Stimulated activated CD8-positive, alpha-beta memory T cell treated with anti-CD3 and anti-CD28 coated beads, Interleukin-7, amount 100 ng/mL, for 48 hours (primary cell): ENCODE data around the gene SYT8.

Experiments used
- DNase-seq, 2 donors: peaks; one replicate each; pipeline ENCODE4 v3.0.0-alpha.2; 2020; ENCODE audit warnings: low read depth in 1 of 2; ENCODE audit errors: extremely low read depth in 1 of 2

The SYT8 gene

GRCh38 chr11:1817000-1817399, 17.8 kb upstream of the SYT8 start:
- no peak for DNase-seq

GRCh38 chr11:1817511-1817910, 17.3 kb upstream of the SYT8 start:
- no peak for DNase-seq

DNA sequence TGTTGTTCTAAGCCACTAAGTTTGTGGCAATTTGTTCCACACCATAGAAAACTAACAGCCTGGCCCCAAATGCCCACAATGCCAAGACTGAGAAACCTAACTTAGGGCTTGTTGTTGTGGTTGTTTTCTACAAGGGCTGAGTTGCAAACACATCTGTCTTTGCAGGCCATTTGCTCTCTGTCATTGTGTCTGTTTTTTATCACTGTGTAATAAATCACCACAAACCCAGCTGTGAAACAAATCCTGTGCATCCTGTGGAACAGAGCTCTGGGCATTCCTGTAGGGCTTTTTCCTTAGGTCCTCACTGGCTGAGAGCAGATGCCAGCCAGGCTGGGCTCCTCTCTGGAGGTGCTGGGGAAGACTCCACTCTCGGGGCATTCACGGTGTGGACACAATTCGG, 15.7 kb upstream of the SYT8 start:
- DNase-seq, result no peak

DNA sequence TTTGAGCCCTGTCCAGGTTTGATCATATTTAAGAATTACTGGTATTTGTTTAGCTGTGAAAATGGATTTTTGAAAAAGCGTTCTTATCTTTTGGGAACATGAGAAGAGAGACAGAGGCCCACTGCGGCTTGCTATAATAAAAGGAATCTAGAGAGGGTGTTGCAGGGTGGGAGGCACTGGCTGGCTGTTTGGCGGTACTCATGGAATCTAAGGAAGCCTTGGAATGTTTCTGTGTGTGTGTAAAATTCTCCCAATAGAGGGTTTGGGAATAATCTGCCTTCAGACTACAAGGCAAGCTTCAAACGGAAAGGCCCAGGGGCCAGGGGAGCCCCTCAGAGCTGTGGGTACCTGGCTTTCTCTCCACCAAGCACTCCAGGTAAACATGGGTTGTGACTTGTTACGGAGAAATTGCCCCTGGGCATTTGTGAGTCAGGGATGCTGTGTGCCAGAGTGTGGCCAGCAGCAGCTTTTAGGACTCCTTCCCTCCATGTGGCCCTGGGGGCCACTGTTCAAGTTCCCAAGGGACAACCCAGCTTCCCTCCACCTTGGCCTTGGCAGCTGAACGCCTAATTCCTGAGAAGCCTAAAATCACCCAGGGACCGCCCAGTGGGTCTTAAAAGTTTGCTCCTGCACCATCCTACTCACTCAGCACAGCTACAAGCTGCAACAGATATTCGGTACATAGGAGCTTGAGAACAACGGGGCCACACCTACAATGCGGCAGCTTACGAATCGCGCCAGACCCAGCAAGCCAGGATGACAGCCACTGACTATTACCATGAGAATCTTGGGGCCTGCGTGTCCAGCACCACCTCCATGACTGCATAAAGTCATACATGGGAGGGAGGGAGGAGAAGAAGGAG, 14.1 kb upstream of the SYT8 start:
- DNase-seq, result no peak

DNA sequence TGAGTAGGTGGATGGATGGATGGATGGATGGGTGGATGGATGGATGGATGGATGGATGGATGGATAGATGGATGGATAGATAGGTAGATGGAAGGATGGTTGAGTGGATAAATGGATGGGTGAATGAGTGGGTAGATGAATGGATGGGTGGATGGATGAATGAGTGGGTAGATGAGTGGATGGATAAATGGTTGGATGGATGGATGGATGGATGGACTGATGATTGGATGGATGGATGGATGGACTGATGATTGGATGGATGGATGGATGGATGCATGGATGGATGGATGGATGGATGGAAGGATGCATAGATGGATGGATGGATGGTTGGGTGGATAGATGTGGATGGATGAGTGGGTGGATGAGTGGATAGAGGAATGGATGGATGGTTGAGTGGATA, 13.2 kb upstream of the SYT8 start:
- DNase-seq, result no peak

DNA sequence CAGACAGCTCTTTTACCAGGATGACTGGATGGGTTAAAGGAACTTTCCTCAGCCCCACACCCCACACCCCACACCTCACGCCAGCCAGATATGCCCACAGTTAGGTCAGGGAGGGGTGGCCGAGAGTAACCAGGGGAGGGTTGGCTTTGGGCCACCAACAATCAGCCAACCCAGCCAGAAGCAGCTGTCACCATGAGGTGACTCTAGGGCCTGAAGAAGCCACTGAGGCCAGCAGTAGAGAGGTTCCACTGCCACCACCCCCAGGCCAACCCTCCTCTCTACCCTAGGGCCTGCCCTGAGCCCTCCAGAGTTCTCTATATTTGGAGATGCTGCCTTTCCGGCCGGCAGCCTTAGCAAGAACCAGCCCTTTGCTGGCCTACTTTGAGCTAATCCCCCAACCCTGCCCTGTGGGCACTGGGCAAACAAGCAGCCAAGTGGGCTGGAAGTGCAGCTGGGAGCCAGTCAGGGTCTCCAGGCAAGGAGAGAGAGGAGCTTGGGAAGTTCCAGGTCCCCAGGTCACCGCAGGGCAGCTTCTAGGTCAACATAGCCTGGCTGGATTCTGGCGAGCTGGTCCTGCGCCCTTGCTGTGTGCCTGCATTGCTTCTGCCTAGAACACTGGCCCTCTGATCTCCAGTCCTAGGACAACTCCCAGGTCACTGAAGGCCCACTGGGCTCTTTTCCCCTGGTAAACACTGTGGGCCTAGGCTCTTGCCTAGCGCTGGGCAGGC, 12.0 kb upstream of the SYT8 start:
- no peak for DNase-seq

DNA sequence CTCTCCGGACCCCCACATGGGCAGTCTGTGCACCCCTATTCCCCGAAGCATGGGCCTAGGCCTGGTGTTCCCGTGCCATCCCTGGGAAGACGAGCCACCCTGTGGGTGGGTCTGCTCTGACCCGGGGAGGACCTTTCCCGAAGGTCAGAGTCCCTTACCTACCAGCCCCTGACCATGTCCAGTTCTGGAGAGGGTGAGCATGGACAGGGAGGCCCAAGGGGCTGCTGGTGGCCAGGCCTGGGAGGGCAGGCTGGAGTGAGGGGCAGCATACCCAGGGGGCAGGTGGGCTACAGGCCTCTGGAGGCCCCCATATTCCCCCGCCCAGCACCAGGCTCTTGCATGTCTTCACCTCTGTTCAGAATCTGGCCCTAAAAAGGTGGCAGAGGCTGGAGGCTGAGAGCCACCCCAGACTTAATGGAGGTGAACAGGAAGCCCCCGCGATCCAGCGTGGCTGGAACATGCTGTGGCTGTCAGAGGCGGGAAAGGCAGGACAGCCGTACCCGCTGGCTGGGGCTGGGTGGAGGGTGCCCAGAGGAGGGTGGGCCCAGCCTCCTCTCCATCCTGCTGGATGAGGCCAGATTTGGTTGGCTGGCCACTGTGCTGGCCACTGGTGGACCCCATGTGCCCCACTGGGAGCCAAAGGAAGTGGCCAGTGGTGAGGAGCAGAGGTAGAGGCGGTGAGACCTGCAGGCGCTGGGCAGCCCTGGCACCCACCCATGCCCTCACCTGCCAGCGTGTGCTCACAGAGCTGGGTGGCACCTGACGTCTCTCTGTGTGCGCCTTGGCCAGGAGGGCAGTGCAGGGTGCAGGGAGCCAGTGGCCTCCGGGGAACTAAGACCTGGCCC, 11.2 kb upstream of the SYT8 start:
- no peak for DNase-seq

GRCh38 chr11:1824221-1825038, 10.4 kb upstream of the SYT8 start:
- DNase-seq, result no peak

GRCh38 chr11:1825039-1825740, 9.6 kb upstream of the SYT8 start:
- no peak for DNase-seq

- DNase-seq, result no peak
Measured at GRCh38 chr11:1825785-1826451, 8.9 kb upstream of the SYT8 start.

- no peak for DNase-seq
Measured at GRCh38 chr11:1826552-1827094, 8.2 kb upstream of the SYT8 start.

DNA sequence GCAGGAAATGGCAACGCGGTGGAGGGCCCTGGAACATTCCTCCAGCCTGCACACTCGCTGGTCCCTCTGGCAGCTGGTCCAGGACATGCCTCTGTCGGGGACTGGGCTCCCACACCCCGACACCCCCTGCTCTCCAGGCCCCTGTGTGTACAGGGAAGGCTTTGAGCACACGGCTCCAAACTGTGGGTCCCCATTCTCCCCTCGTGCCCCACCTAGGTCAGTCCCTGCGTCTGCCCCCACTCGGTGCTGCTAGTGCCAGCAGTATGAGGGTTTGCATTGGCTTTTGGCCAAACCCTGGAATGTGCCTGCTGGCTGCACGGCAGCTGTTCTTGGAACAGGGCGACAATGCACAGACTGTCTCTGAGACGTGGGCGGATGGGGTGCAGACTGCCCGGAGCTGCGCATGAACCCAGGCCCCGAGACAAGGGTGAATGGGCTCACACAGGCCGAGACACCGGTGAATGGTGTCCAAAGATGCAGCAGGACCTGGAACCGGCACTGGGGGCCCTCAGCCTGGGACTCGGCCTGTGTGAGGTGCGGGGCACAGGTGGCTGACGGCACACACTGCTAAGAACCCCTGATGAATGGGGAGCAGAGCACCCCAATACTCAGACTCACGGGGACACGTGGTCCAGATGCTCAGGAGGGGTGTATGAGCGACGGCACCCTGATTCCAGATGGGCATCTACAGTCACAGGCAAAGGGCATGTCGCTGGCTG, 7.5 kb upstream of the SYT8 start:
- DNase-seq, result no peak

DNA sequence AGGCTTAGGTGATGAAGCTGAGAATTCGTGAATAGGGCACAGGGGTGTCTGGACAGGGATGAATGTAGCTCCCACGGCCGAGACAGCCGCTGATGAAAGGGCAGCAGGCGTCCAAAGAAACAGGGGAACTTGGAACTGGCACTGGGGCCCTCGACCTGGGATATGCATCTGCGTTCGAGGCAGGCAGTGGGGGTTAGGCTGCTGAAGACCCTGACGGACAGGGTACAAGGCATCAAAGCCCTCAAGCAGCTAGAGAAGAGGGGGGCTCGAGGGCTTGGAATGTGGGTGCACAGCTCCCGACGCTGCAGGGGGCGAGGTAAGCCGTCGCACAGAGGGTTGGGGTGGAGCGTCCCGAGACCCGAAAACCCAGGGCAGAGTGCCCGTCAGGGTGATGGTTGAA, 6.9 kb upstream of the SYT8 start:
- DNase-seq, result no peak

- no peak for DNase-seq
Measured at GRCh38 chr11:1828542-1828941, 6.2 kb upstream of the SYT8 start.

GRCh38 chr11:1829039-1829820, 5.6 kb upstream of the SYT8 start:
- DNase-seq, result no peak

DNA sequence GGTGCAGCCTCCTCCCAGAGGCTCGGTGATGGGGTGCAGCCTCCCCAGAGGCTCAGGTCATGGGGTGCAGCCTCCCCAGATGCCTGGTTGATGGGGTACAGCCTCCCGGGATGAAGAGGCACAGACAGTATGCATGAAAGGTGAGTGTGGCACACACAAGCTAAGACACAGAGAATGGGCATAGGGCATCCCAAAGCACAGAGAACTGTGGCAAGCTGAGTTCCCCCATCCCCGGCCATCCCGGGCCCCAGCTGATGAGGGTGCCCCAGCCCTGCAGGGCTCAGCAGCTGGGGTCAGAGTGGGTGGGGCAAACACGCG, 4.8 kb upstream of the SYT8 start:
- no peak for DNase-seq

GRCh38 chr11:1830322-1831223, 4.2 kb upstream of the SYT8 start:
- DNase-seq, result no peak
